ENCODE data around the gene HIRA.
"Not testable (repeated sequence)": the region's sequence is repeated elsewhere in the genome, so short reads cannot be mapped to it uniquely, and the experiment has no call there.

HIRA gene

GRCh38 chr22:19382240-19382639 is 49.3 kb downstream of the HIRA start:
- DNase-seq, result no peak

DNA sequence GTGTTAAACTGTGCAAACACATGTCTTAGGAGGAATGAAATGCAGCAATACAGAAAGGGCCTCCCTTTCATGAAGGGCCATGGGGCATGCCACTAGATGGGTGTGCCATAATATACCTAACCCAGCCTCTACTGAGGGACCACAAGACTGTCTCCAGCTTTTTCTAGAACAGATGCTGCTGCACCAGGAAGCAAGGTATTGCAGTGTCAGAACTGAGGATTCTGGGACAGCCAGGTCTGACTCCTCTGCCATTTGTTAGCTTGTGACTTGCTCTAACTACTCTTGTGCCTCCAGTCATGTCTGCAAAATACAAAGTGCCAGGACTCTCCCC is 53.2 kb downstream of the HIRA start:
- DNase-seq, result no peak

DNA sequence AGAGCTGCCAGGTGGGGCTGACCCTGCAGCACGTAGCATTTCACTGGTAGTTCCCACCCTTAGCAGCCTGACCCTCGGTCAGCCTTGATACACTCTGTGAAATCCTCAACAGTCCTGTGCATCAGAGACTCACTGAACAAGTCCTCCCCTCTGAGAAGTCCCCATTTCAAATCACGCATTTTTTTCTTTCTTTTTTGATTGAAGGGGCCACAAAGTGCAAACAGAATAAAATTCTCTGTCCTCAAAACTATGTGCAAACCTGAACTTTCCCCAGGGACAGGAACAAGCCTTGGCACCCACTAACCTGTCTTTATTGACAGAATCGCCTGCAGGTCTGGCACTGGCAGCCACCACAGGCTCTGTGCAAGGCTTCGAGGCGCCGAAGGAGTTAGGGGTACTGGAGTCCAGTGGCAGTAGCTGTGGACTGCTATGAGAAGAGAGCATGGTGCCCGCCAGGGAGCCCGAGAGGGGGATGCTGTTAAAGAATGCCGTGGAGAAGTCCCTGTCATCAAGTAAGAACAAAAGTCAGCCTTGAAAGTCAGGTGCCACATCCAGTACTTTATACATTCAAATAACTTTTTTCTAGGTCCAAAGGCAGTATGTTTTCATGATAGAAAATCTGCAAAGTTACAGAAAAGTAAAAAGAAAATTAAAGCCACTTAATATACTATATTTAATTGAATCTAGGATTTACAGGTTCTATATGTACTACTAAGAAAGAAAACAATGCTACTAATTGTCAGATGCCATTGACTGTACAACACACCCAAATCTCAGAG is 53.8 kb downstream of the HIRA start:
- DNase-seq, result no peak

DNA sequence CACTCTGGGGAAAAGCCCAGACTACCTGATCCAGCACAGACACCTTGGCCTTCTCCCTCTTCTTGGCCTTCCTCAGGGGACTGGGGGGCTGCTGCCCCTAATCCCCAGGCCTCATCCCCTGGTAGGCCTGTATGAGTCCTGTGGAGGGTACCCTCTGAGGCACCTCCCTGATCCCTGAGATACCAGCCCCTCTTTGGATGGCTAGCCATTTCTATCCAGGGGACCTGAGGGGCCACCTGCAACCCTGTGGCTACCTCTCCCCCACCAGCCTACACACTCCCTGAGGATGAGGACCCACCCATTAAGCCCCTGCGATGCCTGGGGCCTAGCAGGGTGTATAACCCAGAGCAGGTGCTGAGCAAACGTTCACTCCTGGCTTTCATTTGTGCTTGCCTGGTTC is 54.6 kb downstream of the HIRA start:
- no peak for DNase-seq

DNA sequence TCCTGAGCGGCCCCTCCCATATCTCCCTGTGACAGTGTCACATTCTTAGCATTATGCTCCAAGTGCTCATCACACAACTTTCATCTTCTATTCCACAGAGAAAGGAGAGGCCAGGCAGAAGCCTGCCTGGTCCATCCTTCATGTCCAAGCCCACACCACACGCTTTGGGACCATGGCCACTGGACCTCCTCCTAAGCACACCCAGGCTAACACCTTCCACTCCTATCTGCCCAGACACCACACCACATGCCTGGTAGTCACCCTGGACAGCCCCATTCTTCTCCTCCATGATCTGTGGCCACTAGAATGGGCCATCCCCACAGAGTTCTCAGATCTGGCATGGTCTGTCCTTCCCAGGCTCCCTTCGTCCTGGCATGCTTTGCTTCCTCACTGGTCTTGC is 55.3 kb downstream of the HIRA start:
- DNase-seq, result no peak

DNA sequence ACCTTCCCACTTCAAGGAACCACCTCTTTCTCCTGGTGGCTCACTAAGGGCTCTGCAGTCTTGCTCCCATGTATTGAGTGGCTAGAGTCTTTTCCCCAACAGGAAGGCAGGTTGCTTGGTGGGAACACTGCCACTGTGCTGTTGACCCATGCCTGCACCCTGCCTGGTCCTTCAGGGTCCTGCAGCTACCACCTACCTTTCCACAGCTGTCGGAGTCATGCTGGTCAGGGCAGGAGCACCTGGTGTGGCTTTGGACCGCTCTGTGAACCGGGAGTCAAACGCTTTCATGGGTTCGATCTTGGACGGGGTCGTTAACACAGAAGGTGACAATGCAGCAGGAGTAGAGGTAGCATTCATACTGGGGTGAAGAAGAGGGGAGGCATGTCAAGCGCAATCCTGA is 56.1 kb downstream of the HIRA start:
- DNase-seq, result no peak

GRCh38 chr22:19374410-19374809 is 57.1 kb downstream of the HIRA start:
- DNase-seq, result no peak

GRCh38 chr22:19373450-19373849 is 58.1 kb downstream of the HIRA start:
- no peak for DNase-seq

GRCh38 chr22:19371893-19372292 is 59.6 kb downstream of the HIRA start:
- DNase-seq, result no peak

DNA sequence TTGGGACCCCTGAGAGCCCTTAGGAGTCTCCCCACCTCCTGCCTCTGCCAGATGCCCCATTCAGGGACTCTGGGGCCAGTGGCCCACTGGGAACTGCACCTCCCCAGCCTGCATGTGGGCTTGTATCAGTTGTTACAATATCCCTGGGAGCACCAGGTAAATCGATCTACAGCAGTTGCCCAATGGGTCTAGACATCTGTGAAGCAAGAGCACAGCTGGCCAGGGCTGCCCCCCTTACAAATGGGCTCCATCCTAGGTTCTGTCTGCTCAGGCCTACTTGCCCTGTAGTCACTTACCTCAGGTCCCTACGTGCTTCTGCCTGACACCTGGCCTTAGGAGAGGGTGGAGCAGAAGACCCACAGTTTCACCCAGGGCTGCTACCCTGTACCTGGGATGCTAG is 62.7 kb downstream of the HIRA start:
- no peak for DNase-seq

DNA sequence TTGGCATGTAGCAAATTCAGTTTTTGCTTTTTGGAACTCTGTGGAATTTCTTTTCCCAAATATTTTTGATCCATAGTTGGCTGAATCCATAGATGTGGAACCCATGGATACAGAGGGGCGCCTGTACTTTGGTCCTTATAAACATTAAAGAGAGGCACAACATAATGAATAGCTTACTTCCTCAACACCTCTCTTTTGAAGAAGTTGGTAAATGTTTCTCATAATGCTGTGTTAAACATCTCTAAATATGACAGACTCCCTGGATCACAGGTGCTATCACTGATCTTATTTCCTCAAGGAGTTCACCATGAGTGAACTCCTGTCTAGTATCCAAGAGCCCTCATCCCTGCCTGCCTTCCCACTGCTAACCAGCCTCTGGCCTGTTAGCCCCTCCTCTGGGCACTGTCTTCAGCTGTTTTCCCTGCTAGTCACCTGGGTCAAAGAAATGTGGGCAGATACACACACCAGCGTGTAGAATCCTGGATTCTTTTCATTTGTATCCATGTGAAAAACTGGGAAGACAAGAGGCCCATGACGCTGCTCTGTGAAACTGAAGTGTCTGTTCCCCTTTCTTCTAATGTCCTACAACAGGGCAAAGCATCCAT is 63.7 kb downstream of the HIRA start:
- no peak for DNase-seq

DNA sequence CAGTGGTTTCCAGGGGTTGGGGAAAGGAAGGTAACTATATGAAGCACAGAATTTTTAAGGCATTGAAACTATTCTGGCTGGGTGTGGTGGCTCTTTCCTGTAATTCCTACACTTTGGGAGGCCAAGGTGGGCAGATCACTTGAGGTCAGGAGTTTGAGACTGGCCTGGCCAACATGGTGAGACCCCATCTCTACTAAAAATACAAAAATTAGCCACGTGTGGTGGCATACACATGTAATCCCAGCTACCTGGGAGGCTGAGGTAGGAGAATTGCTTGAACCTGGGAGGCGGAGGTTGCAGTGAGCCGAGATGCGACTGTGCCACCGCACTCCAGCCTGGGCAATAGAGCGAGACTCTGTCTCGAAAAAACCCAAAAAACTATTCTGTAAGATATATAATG is 68.0 kb downstream of the HIRA start:
- not testable (repeated sequence) for DNase-seq

DNA sequence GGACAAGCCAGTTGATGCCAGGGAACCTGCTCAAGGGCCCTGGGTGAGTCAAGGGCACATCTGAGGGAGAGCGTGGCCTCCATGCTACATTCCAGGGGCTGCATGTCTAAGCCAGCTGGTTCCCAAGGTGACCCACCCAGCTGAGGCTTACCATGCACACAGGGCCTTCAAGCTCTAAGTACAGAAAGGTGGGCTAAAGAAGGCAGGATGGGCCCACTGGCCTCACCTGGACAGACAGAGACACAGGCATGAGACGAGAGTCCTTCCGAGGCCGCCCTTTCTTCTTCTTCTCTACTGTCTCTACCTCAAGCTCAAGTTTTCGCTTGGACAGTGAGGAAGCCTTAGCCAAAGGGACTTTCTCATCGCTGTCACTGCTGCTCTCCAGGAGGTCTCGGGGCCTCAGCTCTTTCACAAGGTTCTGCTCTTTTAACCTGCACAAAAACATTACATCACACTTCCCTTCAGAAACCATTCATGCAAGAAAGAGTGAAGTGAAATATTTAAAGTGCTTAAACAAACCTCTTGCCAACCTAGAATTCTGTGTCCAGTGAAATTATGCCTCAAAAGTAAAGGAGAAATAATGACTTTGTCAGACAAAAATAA is 69.9 kb downstream of the HIRA start:
- no peak for DNase-seq

DNA sequence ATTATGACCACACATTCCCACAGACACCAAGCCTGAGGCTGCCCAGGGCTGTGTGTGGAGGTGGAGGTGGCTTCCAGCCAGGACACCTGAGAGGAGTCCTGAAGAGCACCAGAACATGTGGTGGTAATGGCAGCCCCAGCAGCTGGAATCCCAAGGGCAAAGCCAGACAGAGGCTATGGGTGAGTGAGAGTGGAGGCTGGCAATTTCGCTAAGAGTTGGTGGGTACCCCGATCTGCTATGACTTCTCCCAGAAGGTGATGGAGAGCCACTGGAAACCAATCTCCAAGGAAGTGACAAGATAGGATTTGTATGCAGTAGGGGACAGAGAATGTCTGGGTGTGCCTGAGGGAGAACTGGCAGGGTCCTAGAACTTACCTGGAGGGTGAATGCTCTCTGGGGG is 70.7 kb downstream of the HIRA start:
- DNase-seq, result no peak

DNA sequence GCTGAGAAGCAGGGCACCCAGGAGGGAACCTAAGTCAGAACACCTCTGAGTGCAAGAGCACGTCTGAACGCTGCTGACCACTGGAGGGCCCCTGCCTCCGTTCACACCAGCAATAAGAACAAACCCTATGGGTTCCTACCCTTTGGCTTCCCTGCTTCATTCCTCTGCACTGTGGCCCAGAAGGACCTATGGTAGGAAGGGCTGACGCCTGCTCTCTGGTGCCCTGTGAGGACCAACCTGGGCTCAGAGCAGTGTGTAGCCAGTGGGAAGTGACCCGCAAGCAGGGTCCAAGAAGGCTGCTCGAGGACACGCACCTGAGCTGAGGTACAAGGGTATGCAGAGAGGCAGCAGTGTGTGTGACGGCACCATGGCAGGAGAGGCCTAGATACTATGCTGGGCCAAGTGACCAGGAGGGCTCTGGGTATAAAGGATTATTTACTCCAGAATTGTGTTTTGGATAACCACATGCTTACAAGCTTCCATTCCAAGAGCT is 71.2 kb downstream of the HIRA start:
- no peak for DNase-seq

- no peak for DNase-seq
Measured at GRCh38 chr22:19359554-19360299, 71.8 kb downstream of the HIRA start.

- DNase-seq, result no peak
Measured at GRCh38 chr22:19358703-19359553, 72.6 kb downstream of the HIRA start.

DNA sequence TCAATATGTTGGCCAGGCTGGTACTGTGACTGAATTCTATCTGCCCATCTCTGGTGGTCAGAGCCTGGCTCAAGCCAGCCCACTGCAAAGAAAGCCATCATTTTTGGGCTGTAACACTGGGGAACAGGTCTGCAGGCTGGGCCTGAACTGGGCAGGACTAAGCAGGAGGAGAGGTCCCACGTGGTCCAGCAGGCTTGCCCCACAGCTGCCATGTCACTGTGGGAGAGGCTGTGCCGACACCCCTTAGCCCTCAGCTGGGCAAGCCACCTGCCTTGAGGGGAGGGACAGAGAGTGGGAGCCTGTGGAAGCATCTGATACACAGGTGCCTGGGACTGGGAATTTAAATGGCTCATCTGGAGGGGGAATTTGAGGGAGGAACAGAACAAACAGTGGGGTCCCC is 73.3 kb downstream of the HIRA start:
- no peak for DNase-seq

DNA sequence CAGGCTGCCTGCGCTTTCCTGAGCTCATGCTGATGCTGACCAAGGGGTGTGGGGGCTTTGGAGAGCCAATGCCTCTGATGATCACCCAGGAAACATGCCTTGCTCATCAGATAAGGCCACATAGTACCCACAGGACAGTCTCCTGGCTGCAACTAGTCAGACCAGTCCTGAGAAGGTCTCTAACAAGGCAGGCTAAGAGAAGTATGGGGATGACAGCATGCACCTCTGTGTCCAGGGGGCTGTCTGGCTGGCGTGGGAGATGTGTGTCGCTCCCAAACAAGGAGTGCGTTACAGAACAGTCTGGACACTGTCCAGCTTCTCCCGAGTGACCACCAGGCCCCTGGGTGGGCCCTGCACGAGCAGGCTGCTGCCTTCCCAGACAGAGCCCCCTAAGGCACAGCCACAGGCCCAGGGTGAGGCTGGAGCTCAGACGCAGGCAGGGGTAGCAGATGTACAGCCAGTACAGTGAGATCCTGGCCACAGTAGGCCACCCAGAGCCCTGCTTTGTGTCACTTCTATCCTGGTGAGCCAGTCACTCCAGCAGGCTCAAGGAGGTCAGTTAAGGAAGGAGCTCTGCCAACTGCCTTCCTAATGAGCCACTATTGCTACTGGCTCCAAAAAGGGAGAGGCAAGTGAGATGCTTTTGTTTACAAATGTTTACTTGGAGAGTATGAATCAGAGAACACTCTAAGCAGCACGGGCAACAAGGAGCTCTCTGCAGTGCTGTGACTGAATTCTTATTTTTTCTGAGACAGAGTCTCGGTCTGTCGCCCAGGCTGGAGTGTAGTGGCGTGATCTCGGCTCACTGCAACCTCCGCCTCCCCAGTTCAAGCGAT is 74.0 kb downstream of the HIRA start:
- no peak for DNase-seq

DNA sequence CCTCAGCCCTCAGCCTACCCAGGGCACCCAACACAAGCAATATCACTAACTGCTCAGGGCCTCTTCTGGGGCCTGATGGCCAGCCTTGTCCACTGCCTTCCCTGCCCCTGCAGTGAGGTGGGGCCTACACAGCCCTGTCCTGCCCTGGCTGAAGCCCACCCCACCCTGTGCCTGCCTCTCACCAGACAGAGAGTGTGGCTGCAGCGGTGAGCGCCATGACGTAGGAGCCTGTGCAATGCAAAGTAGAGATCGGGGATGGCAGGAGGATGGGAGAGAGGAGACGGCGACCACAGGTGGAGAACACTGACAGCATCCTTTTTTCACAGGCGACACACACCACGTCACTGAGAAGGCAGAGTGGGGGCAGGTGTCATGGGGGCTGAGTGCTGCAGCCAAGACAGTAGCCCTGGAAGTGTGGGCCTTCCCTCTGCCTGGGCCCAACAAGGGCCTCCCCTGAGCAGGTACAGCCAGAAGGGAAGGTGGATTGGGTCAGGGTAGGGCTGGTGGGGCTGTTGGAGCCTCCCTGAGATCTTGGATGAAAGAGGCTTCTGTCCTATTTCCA is 74.7 kb downstream of the HIRA start:
- DNase-seq, result no peak

DNA sequence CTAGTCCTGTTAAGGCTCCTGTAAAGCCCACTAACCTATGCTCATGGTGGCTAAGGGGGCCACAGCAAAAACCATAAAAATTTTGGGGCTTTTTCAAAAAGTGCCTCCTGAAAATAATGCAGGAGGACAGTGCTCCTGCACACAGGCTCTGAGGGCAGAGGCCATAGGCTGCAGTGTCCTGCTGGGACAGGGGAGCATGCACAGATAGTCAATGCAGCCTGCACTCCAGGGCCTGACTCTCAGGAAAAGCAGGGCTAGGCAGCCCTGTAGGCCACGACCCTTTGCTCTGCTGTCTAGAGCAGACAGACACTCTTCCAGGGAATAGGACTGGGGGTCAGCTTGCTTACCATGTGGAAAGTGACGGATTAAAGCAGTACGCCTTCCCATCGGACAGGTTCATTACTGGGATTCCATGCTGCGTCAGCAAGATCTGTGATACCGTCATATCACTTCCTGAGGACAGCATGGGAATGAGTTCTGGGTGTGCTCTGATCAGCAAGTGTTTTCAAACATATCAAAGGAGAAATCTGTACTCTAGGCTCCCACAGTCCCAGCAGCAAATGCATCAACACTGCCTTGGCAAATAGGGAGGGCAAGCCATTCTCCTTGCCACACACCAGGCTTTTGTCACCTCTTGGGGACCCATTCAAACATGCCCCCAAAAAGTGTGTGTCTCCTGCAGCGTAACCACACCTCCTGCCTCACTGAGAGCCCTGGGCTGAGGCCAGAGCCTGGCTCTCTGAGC is 75.9 kb downstream of the HIRA start:
- DNase-seq, result no peak

Measured in NCI-H1092 (cell line).